ENCODE measurements around the gene SIPA1. TPM values are rescaled to one million over a fixed set of nuclear protein-coding genes. Genes with fewer than 3 reads are reported as not detected.

SIPA1 gene
- total RNA-seq, 2 donors from 2014 or later, result 47.9 to 69.8 TPM

- DNase-seq (ENCODE audit: low spot score) (no peak), ATAC-seq (ENCODE audit: insufficient number of reproducible peaks, low FRiP score, low read depth) (peak; percentile 17)
- Histone ChIP-seq H3K4me3 (peak overlapping the region; percentile 85), H3K27ac (peak overlapping the region; percentile 85 to 93), H3K36me3 (peaks cover 41% of the 10 kb centered on the region), H3K4me1 (ENCODE audit: control insufficient read depth in 1 of 2, low read depth in 2 of 2) (peaks cover 18 to 29% of the 10 kb centered on the region in 2 donors), H3K27me3 (replicated peaks; ENCODE audit: insufficient read depth) (no peaks in the 10 kb centered on the region), H3K9me3 (no peaks in the 10 kb centered on the region)
- TF ChIP-seq CTCF (IDR thresholded peaks at IDR 0.05), result no peak
These were observed 13.9 kb downstream of the SIPA1 start for GRCh38 chr11:65651589-65652510.

- no peaks in the 10 kb centered on the region for H3K27me3 ChIP-seq (replicated peaks; ENCODE audit: insufficient read depth)
- peaks cover 18 to 29% of the 10 kb centered on the region in 2 donors for H3K4me1 ChIP-seq (ENCODE audit: control insufficient read depth in 1 of 2, low read depth in 2 of 2)
- DNase-seq (ENCODE audit: low spot score) (peak; percentile 56), ATAC-seq (ENCODE audit: insufficient number of reproducible peaks, low FRiP score, low read depth) (peak; percentile 78)
- H3K4me3 ChIP-seq, result peak overlapping the region; percentile 85
- TF ChIP-seq CTCF (IDR thresholded peaks at IDR 0.05), result no peak
- no peaks in the 10 kb centered on the region for H3K9me3 ChIP-seq
- H3K36me3 ChIP-seq, result peaks cover 49% of the 10 kb centered on the region
- peak overlapping the region; percentile 85 to 93 for H3K27ac ChIP-seq
These were observed 14.8 kb downstream of the SIPA1 start for GRCh38 chr11:65652511-65653228.

- H3K9me3 ChIP-seq, result no peaks in the 10 kb centered on the region
- DNase-seq (ENCODE audit: low spot score) (no peak), ATAC-seq (ENCODE audit: insufficient number of reproducible peaks, low FRiP score, low read depth) (no peak)
- peaks cover 18 to 29% of the 10 kb centered on the region in 2 donors for H3K4me1 ChIP-seq (ENCODE audit: control insufficient read depth in 1 of 2, low read depth in 2 of 2)
- H3K36me3 ChIP-seq, result peaks cover 57% of the 10 kb centered on the region
- peak overlapping the region; percentile 85 for H3K4me3 ChIP-seq
- peak overlapping the region; percentile 85 to 93 for H3K27ac ChIP-seq
- no peaks in the 10 kb centered on the region for H3K27me3 ChIP-seq (replicated peaks; ENCODE audit: insufficient read depth)
- TF ChIP-seq CTCF (IDR thresholded peaks at IDR 0.05), result no peak
These were observed 15.6 kb downstream of the SIPA1 start for GRCh38 chr11:65653229-65654225.

GRCh38 chr11:65654375-65655349 lies 16.8 kb downstream of the SIPA1 start:
- H3K27me3 ChIP-seq (replicated peaks; ENCODE audit: insufficient read depth), result no peaks in the 10 kb centered on the region
- peak overlapping the region in 1 of 2 donors; percentile 22 for H3K27ac ChIP-seq
- H3K4me3 ChIP-seq, result no peak overlapping the region
- TF ChIP-seq CTCF (IDR thresholded peaks at IDR 0.05), result no peak
- peaks cover 18 to 29% of the 10 kb centered on the region in 2 donors for H3K4me1 ChIP-seq (ENCODE audit: control insufficient read depth in 1 of 2, low read depth in 2 of 2)
- peaks cover 62% of the 10 kb centered on the region for H3K36me3 ChIP-seq
- no peaks in the 10 kb centered on the region for H3K9me3 ChIP-seq
- no peak for DNase-seq (ENCODE audit: low spot score)
- no peak for ATAC-seq (ENCODE audit: insufficient number of reproducible peaks, low FRiP score, low read depth)
